B cell (primary cell): ENCODE measurements around the gene RAP1GAP. TPM values are rescaled to one million over a fixed set of nuclear protein-coding genes. Genes with fewer than 3 reads are reported as not detected.

Source experiments
- ATAC-seq: fragments of 200-7000 bp; cut with Tn5 transposase; one replicate; pipeline ENCODE4 v1.10.0; 2021; ENCODE audit warnings: low read depth, mild to moderate bottlenecking, moderate number of reproducible peaks, moderate library complexity
- CTCF ChIA-PET: fragments of 350-600 bp; sonication (Branson Sonifier 250); formaldehyde crosslinking; loops from one replicate; lab custom pipeline; 2021; ENCODE audit warnings: antibody characterized with exemption, inconsistent platforms; lab: Charles Lee
- POLR2A ChIA-PET: fragments of 350-600 bp; sonication (Branson Sonifier 250); formaldehyde crosslinking; loops from one replicate; lab custom pipeline; 2021; ENCODE audit warnings: antibody characterized with exemption; lab: Charles Lee
- DNase-seq: peaks from one replicate; pipeline ENCODE4 v3.0.0; 2013
- H2AFZ ChIP-seq: 2 replicates; pipeline ENCODE4 v1.6.1; 2012; ENCODE audit warnings: mild to moderate bottlenecking, low read depth, low read length; ENCODE audit not compliant: insufficient read depth, poor library complexity, severe bottlenecking
- H3K27ac ChIP-seq, 2 donors: 1 replicate in 1 of 2; 2 replicates in 1 of 2; pipeline ENCODE4 v1.5.1; 2012 to 2013; ENCODE audit warnings: low read length in 2 of 2, mild to moderate bottlenecking in 2 of 2, moderate library complexity in 1 of 2
- H3K27me3 ChIP-seq, 4 experiments: fragments of 200-600 bp in 1 of 4; sonication (generic) in 1 of 4; replicated peaks in 1 of 4; 1 replicate in 2 of 4; 2 replicates in 2 of 4; pipeline versions ENCODE4 v1.6.1 to v1.7.0; 2013 to 2016; ENCODE audit warnings: low read length in 3 of 4, mild to moderate bottlenecking in 2 of 4, mixed read lengths in 1 of 4, moderate library complexity in 1 of 4; ENCODE audit not compliant: insufficient read depth in 4 of 4, control insufficient read depth in 3 of 4; ENCODE audit errors: control extremely low read depth in 1 of 4
- H3K36me3 ChIP-seq, 2 experiments: replicated peaks in 1 of 2; 1 replicate in 1 of 2; 2 replicates in 1 of 2; pipeline versions ENCODE4 v1.6.1 to v1.7.1; 2013; ENCODE audit warnings: low read length in 1 of 2; ENCODE audit not compliant: insufficient read depth in 2 of 2, control insufficient read depth in 1 of 2; ENCODE audit errors: control extremely low read depth in 1 of 2, extremely low read depth in 1 of 2
- H3K4me1 ChIP-seq, 2 donors: fragments of 200-600 bp in 1 of 2; sonication (generic) in 1 of 2; 1 replicate in 1 of 2; 2 replicates in 1 of 2; pipeline versions ENCODE4 v1.5.1 to v1.6.1; 2013 to 2017; ENCODE audit warnings: low read length in 2 of 2; ENCODE audit not compliant: control insufficient read depth in 2 of 2, insufficient read depth in 2 of 2
- H3K4me2 ChIP-seq: replicated peaks from 2 replicates; pipeline ENCODE3; 2012; ENCODE audit warnings: mild to moderate bottlenecking, low read depth, low read length; ENCODE audit not compliant: poor library complexity, severe bottlenecking
- H3K4me3 ChIP-seq, 5 experiments: fragments of 200-600 bp in 1 of 5; sonication (generic) in 1 of 5; 1 replicate in 3 of 5; 2 replicates in 2 of 5; pipeline versions ENCODE4 v1.5.1 to v1.7.0; 2011 to 2016; ENCODE audit warnings: low read length in 4 of 5, mild to moderate bottlenecking in 4 of 5, low read depth in 2 of 5, control low read depth in 1 of 5, moderate library complexity in 1 of 5; ENCODE audit not compliant: insufficient read depth in 1 of 5; ENCODE audit errors: control extremely low read depth in 1 of 5, extremely low read depth in 1 of 5
- H3K79me2 ChIP-seq: fragments of 200-600 bp; sonication (generic); one replicate; pipeline ENCODE4 v1.6.0; 2016; ENCODE audit warnings: low read length; ENCODE audit not compliant: control insufficient read depth, insufficient read depth
- H3K9ac ChIP-seq: fragments of 200-600 bp; sonication (generic); 2 replicates; pipeline ENCODE4 v1.6.1; 2017; ENCODE audit warnings: mild to moderate bottlenecking, low read length, moderate library complexity
- H3K9me3 ChIP-seq, 3 donors: one replicate each; pipeline versions ENCODE4 v1.6.1 to v1.7.1; 2013; ENCODE audit warnings: low read length in 2 of 3; ENCODE audit not compliant: control insufficient read depth in 2 of 3, insufficient read depth in 1 of 3; ENCODE audit errors: control extremely low read depth in 1 of 3
- H4K20me1 ChIP-seq: 2 replicates; pipeline ENCODE4 v1.6.0; 2012; ENCODE audit warnings: mild to moderate bottlenecking, low read length; ENCODE audit not compliant: insufficient read depth, control insufficient read depth, poor library complexity, severe bottlenecking
- H3K27ac Mint-ChIP-seq: one replicate; pipeline ENCODE4 v1.8.0; 2021; ENCODE audit warnings: mixed read lengths
- H3K27me3 Mint-ChIP-seq: one replicate; pipeline ENCODE4 v1.8.0; 2021; ENCODE audit warnings: mixed read lengths
- H3K4me1 Mint-ChIP-seq: one replicate; pipeline ENCODE4 v1.8.0; 2021; ENCODE audit warnings: mixed read lengths
- H3K4me3 Mint-ChIP-seq: one replicate; pipeline ENCODE4 v1.8.0; 2021; ENCODE audit warnings: mixed read lengths
- H3K9me3 Mint-ChIP-seq: one replicate; pipeline ENCODE4 v1.8.0; 2022; ENCODE audit warnings: mixed read lengths; ENCODE audit not compliant: insufficient read depth
- CTCF ChIP-seq: fragments of 200-600 bp; IDR thresholded peaks from one replicate; pipeline ENCODE4 v1.8.0; 2022; ENCODE audit warnings: antibody characterized with exemption, mild to moderate bottlenecking
- EZH2 ChIP-seq: IDR thresholded peaks from 2 replicates; pipeline ENCODE4 v1.6.1; 2012; ENCODE audit warnings: borderline replicate concordance, low read depth, mild to moderate bottlenecking, moderate library complexity, low read length; ENCODE audit not compliant: insufficient read depth, poor library complexity, severe bottlenecking
- WGBS: methylation state at CpG from one replicate; pipeline ENCODE4 v1.1.5; 2013; ENCODE audit warnings: missing lambda C conversion rate; ENCODE audit not compliant: insufficient coverage; 5-methylcytosine and 5-hydroxymethylcytosine counted together
- intact Hi-C: fragments of 100-400 bp; cut with micrococcal nuclease; formaldehyde crosslinking; loops from one replicate; pipeline ENCODE4 v1.10.0; 2022
- polyA plus RNA-seq: library from polyadenylated mRNA; depleted of rRNA; stranded (reverse); fragments of >200 nt; gene quantifications from 2 replicates; pipeline ENCODE4 v1.2.3, GENCODE V29; 2012
- total RNA-seq, 2 donors: library from RNA; stranded (reverse); fragments of 120-200 nt in 1 of 2; gene quantifications; 1 replicate in 1 of 2; 2 replicates in 1 of 2; pipeline versions ENCODE4 v1.2.3 to v1.2.4, GENCODE V29; 2013 to 2022

RAP1GAP gene
- total and polyA plus RNA-seq, 2 donors (not counting 1 experiment from before 2014, with no cell fraction given) = 0.07 to 0.09 TPM

- Histone ChIP-seq H3K27ac (no peak overlapping the region), H3K9me3 (peaks cover 0 to 22% (median 0%) of the 10 kb centered on the region in 3 donors), H4K20me1 (no peaks in the 10 kb centered on the region), H3K27me3 (peaks cover 0 to 78% (median 26%) of the 10 kb centered on the region in 4 experiments), H3K4me3 (no peak overlapping the region), H3K9ac (no peak overlapping the region), H2AFZ (no peak overlapping the region), H3K4me1 (peaks cover 25 to 29% of the 10 kb centered on the region in 2 donors), H3K4me2 (no peak overlapping the region), H3K79me2 (no peaks in the 10 kb centered on the region), H3K36me3 (no peaks in the 10 kb centered on the region)
- ChIA-PET CTCF (no interaction called here), POLR2A (no interaction called here)
- WGBS = 71% methylated on average over 7 of the region's 8 CpGs
- H3K9me3 Mint-ChIP-seq = no peaks in the 10 kb centered on the region
- H3K4me3 Mint-ChIP-seq = no peak overlapping the region
- intact Hi-C loops = no loop called here
- no peak overlapping the region for H3K27ac Mint-ChIP-seq
- peaks cover 23% of the 10 kb centered on the region for H3K4me1 Mint-ChIP-seq
- H3K27me3 Mint-ChIP-seq = peaks cover 44% of the 10 kb centered on the region
- ATAC-seq (no peak), DNase-seq (no peak)
- TF ChIP-seq CTCF = no peak
- no peak for TF ChIP-seq EZH2
Observed at GRCh38 chr1:21665711-21666575, 3.2 kb downstream of the RAP1GAP start.
